Thymus (tissue), 11 donors: Measurements from ENCODE around the gene URAD. TPM values are rescaled to one million over a fixed set of nuclear protein-coding genes. Genes with fewer than 3 reads are reported as not detected.

ENCODE experiments used
- DNase-seq, 9 donors: peaks; one replicate each; pipeline ENCODE4 v3.0.0-alpha.2; 2013; ENCODE audit warnings: low spot score in 9 of 9, low read depth in 6 of 9, missing footprints in 1 of 9
- H3K27ac ChIP-seq, 2 donors: one replicate each; pipeline ENCODE4 v1.5.1; 2013; ENCODE audit warnings: control low read depth in 1 of 2, low read depth in 1 of 2, low read length in 1 of 2, mild to moderate bottlenecking in 1 of 2, moderate library complexity in 1 of 2
- H3K27me3 ChIP-seq, 2 donors: one replicate each; pipeline ENCODE4 v1.5.1; 2013; ENCODE audit warnings: low read length in 1 of 2; ENCODE audit not compliant: control insufficient read depth in 2 of 2, insufficient read depth in 1 of 2
- H3K36me3 ChIP-seq, 2 donors: one replicate each; pipeline ENCODE4 v1.5.1; 2013; ENCODE audit warnings: low read length in 1 of 2, mild to moderate bottlenecking in 1 of 2, moderate library complexity in 1 of 2; ENCODE audit not compliant: control insufficient read depth in 2 of 2, insufficient read depth in 2 of 2
- H3K4me1 ChIP-seq, 2 donors: one replicate each; pipeline ENCODE4 v1.5.1; 2013; ENCODE audit warnings: low read length in 2 of 2; ENCODE audit not compliant: control insufficient read depth in 2 of 2, insufficient read depth in 2 of 2
- H3K4me3 ChIP-seq, 2 donors: one replicate each; pipeline ENCODE4 v1.5.1; 2013; ENCODE audit warnings: low read length in 2 of 2, control low read depth in 1 of 2, mild to moderate bottlenecking in 1 of 2
- H3K9me3 ChIP-seq, 2 donors: one replicate each; pipeline ENCODE4 v1.5.1; 2013; ENCODE audit warnings: low read length in 1 of 2, mild to moderate bottlenecking in 1 of 2; ENCODE audit not compliant: control insufficient read depth in 2 of 2, insufficient read depth in 1 of 2
- WGBS: extraction: QIAGEN DNeasy Blood & Tissue Kit; methylation state at CpG from one replicate; pipeline ENCODE4 v1.1.7; 2013; 5-methylcytosine and 5-hydroxymethylcytosine counted together
- polyA plus RNA-seq: library from polyadenylated mRNA; stranded (reverse); fragments of 200-250 nt; gene quantifications from one replicate; pipeline ENCODE4 v1.2.3, GENCODE V29; 2013
- total RNA-seq: library from RNA; stranded (reverse); fragments of 120-200 nt; gene quantifications from one replicate; pipeline ENCODE4 v1.2.4, GENCODE V29; 2013
- donor health status: healthy.

The URAD gene
- total and polyA plus RNA-seq, 2 donors, result 0.38 to 0.39 TPM

- Histone ChIP-seq H3K27ac (no peak overlapping the region), H3K36me3 (no peaks in the 10 kb centered on the region), H3K4me1 (peaks cover 0 to 11% of the 10 kb centered on the region in 2 donors), H3K27me3 (peaks cover 47 to 83% of the 10 kb centered on the region in 2 donors), H3K9me3 (no peaks in the 10 kb centered on the region), H3K4me3 (peak overlapping the region in 1 of 2 donors; percentile 48)
- no peak for DNase-seq
- WGBS, result 7% methylated on average over 56 of the region's 56 CpGs
Measured at GRCh38 chr13:27954406-27954851, 34.1 kb downstream of the URAD start.

- Histone ChIP-seq H3K9me3 (no peaks in the 10 kb centered on the region), H3K27ac (no peak overlapping the region), H3K4me1 (peaks cover 0 to 11% of the 10 kb centered on the region in 2 donors), H3K4me3 (peak overlapping the region in 1 of 2 donors; percentile 48), H3K36me3 (no peaks in the 10 kb centered on the region), H3K27me3 (peaks cover 41 to 77% of the 10 kb centered on the region in 2 donors)
- DNase-seq, result peak in 8 of 9 donors; percentile 27 to 70 (median 36)
- WGBS, result 2% methylated on average over 71 of the region's 71 CpGs
Measured at GRCh38 chr13:27953676-27954405, 34.7 kb downstream of the URAD start.

- H3K9me3 ChIP-seq, result no peaks in the 10 kb centered on the region
- 8% methylated on average over 30 of the region's 30 CpGs for WGBS
- H3K27me3 ChIP-seq, result peaks cover 37 to 70% of the 10 kb centered on the region in 2 donors
- H3K27ac ChIP-seq, result no peak overlapping the region
- DNase-seq, result no peak
- peaks cover 0 to 11% of the 10 kb centered on the region in 2 donors for H3K4me1 ChIP-seq
- H3K4me3 ChIP-seq, result no peak overlapping the region
- no peaks in the 10 kb centered on the region for H3K36me3 ChIP-seq
Measured at GRCh38 chr13:27952876-27953675, 35.4 kb downstream of the URAD start.

GRCh38 chr13:27942972-27943371, 45.5 kb downstream of the URAD start:
- Histone ChIP-seq H3K9me3 (no peaks in the 10 kb centered on the region), H3K27me3 (peaks cover 0 to 15% of the 10 kb centered on the region in 2 donors), H3K4me3 (no peak overlapping the region), H3K27ac (no peak overlapping the region), H3K36me3 (no peaks in the 10 kb centered on the region), H3K4me1 (no peaks in the 10 kb centered on the region)
- 95% methylated on average over 1 of the region's 1 CpG for WGBS
- DNase-seq, result no peak

- Histone ChIP-seq H3K4me3 (no peak overlapping the region), H3K4me1 (no peaks in the 10 kb centered on the region), H3K36me3 (no peaks in the 10 kb centered on the region), H3K9me3 (no peaks in the 10 kb centered on the region), H3K27me3 (peaks cover 25 to 45% of the 10 kb centered on the region in 2 donors), H3K27ac (no peak overlapping the region)
- no peak for DNase-seq
- 84% methylated on average over 2 of the region's 2 CpGs for WGBS
Measured at GRCh38 chr13:27933580-27934328, 54.7 kb downstream of the URAD start.

GRCh38 chr13:27933118-27933517, 55.4 kb downstream of the URAD start:
- H3K36me3 ChIP-seq, result no peaks in the 10 kb centered on the region
- no peaks in the 10 kb centered on the region for H3K4me1 ChIP-seq
- 64% methylated on average over 1 of the region's 1 CpG for WGBS
- no peaks in the 10 kb centered on the region for H3K9me3 ChIP-seq
- no peak for DNase-seq
- peaks cover 31 to 52% of the 10 kb centered on the region in 2 donors for H3K27me3 ChIP-seq
- no peak overlapping the region for H3K4me3 ChIP-seq
- no peak overlapping the region for H3K27ac ChIP-seq

- peaks cover 0 to 5% of the 10 kb centered on the region in 2 donors for H3K9me3 ChIP-seq
- no peak overlapping the region for H3K27ac ChIP-seq
- H3K4me3 ChIP-seq, result no peak overlapping the region
- peaks cover 58 to 84% of the 10 kb centered on the region in 2 donors for H3K27me3 ChIP-seq
- no peaks in the 10 kb centered on the region for H3K36me3 ChIP-seq
- no peaks in the 10 kb centered on the region for H3K4me1 ChIP-seq
- DNase-seq, result no peak
Measured at GRCh38 chr13:27929868-27930267, 58.6 kb downstream of the URAD start.

- H3K4me3 ChIP-seq, result no peak overlapping the region
Measured at GRCh38 chr13:27928805-27929753, 59.4 kb downstream of the URAD start.

More at GRCh38 chr13:27928805-27929753, 59.4 kb downstream of the URAD start:
- H3K9me3 ChIP-seq, result peaks cover 0 to 5% of the 10 kb centered on the region in 2 donors
- H3K27ac ChIP-seq, result no peak overlapping the region
- H3K27me3 ChIP-seq, result peaks cover 66 to 92% of the 10 kb centered on the region in 2 donors
- 7% methylated on average over 48 of the region's 48 CpGs for WGBS
- H3K36me3 ChIP-seq, result no peaks in the 10 kb centered on the region
- DNase-seq, result no peak
- H3K4me1 ChIP-seq, result no peaks in the 10 kb centered on the region
